PC-9 (cell line): ENCODE data around the gene TRIP12.

Experiments used
- CTCF ChIP-seq: fragments of 200-600 bp; sonication (generic); conservative IDR thresholded peaks from 2 replicates; pipeline ENCODE4 v1.6.1; 2017; ENCODE audit warnings: mixed run types, antibody characterized with exemption, mild to moderate bottlenecking, moderate library complexity
- EZH2 ChIP-seq: fragments of 200-600 bp; sonication (generic); IDR thresholded peaks from 2 replicates; pipeline ENCODE4 v1.8.0; 2017; ENCODE audit warnings: antibody characterized with exemption, low read depth

- TF ChIP-seq CTCF (no peak), EZH2 (no peak)
Observed at GRCh38 chr2:229725716-229726574, 195.9 kb downstream of the TRIP12 start.
